HAP-1 (cell line): ENCODE data around the gene ITSN1.
"Not testable (repeated sequence)": the region's sequence is repeated elsewhere in the genome, so short reads cannot be mapped to it uniquely, and the experiment has no call there.

Experiments
- DNase-seq, 2 experiments: peaks; one replicate each; pipeline ENCODE4 v3.0.0-alpha.2; 2016 to 2020; ENCODE audit warnings: low spot score in 2 of 2
- H3K27me3 ChIP-seq: fragments of 250-450 bp; sonication (Bioruptor Pico); 2 replicates; pipeline ENCODE4 v1.5.1; 2020; ENCODE audit warnings: low read depth, mild to moderate bottlenecking, moderate library complexity
- H3K36me3 ChIP-seq: fragments of 250-450 bp; sonication (Bioruptor Pico); replicated peaks from 2 replicates; pipeline ENCODE4 v1.5.1; 2020; ENCODE audit warnings: mild to moderate bottlenecking
- H3K4me1 ChIP-seq: fragments of 250-450 bp; sonication (Bioruptor Pico); 2 replicates; pipeline ENCODE4 v1.5.1; 2020; ENCODE audit warnings: mild to moderate bottlenecking
- H3K4me3 ChIP-seq: fragments of 250-450 bp; sonication (Bioruptor Pico); 2 replicates; pipeline ENCODE4 v1.5.1; 2020; ENCODE audit warnings: mild to moderate bottlenecking, moderate library complexity
- H3K9me3 ChIP-seq: fragments of 250-450 bp; sonication (Bioruptor Pico); 2 replicates; pipeline ENCODE4 v1.5.1; 2020; ENCODE audit warnings: mild to moderate bottlenecking, moderate library complexity
- in situ Hi-C: fragments of 300-500 bp; cut with MboI; formaldehyde crosslinking; loops from 3 replicates; pipeline ENCODE4 v1.14.3; 2020; ENCODE audit warnings: low sequenced_read_pairs, inconsistent platforms, mixed read lengths

Gene ITSN1

DNA sequence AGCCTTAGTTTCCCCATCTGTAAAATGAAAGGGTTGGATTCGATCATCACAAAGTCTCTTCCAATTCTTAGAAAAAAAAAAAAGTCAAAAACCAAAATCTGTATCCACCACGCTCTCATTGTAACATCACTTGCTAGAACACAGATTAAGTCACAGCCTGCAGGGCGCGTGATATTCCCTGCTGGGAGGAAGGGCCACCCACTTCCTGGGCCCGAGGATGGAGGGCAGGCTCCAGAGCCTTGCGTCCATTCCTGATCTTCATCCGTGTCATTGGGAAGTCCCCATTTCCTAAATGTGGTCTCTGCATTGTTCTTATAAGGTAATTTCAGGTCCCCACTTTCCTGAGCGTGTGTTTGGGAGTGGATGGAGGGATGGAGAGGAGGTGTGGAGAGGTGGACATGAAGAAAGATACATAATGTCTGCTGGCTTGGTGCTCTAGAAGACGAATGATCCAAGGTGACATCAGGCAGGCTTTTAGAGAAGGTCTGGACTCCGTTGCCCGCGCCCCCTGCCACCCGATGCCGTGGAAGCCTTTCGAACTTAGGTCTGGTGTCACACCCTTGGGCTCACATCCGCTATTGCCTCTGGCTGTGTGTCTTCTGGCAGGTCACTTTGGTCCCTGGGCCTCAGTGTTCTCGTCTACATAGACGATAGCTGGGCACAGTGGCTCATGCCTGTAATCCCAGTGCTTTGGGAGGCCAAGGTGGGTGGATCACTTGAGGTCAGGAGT, 217.2 kb downstream of the ITSN1 start:
- in situ Hi-C loops = no loop called here
- Histone ChIP-seq H3K9me3 (no peaks in the 10 kb centered on the region), H3K4me3 (no peak overlapping the region), H3K27me3 (no peaks in the 10 kb centered on the region), H3K4me1 (no peaks in the 10 kb centered on the region), H3K36me3 (no peaks in the 10 kb centered on the region)
- DNase-seq = no peak

DNA sequence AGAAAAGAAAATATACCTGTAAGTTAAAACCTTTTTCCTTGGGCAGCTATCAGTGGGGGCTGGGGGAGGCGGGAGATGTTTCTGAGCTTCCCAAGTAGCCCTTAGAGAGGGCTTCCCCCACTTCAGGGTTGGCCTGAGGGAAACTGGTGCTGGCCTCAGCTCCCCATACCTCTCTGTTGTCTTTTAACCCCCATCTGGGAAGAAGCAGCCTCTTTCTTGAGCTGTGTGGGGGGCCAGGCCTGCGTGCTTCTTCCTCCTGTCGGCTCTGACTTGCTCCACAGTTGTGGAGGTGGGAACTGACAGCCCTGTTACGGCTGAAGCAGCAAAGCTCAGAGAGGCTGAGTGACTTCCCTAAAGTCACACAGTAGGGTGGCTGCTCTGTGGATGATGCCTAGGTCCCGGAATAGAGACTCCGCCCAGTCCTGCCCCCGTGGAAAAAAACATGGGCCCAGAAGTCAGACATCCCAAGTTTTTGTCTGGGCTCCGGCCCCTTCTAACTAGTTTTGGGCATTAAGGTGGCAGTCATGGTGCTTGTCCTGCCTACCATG, 218.1 kb downstream of the ITSN1 start:
- in situ Hi-C loops = no loop called here
- no peaks in the 10 kb centered on the region for H3K4me1 ChIP-seq
- no peaks in the 10 kb centered on the region for H3K36me3 ChIP-seq
- no peaks in the 10 kb centered on the region for H3K27me3 ChIP-seq
- H3K9me3 ChIP-seq = no peaks in the 10 kb centered on the region
- H3K4me3 ChIP-seq = no peak overlapping the region
- DNase-seq = no peak

DNA sequence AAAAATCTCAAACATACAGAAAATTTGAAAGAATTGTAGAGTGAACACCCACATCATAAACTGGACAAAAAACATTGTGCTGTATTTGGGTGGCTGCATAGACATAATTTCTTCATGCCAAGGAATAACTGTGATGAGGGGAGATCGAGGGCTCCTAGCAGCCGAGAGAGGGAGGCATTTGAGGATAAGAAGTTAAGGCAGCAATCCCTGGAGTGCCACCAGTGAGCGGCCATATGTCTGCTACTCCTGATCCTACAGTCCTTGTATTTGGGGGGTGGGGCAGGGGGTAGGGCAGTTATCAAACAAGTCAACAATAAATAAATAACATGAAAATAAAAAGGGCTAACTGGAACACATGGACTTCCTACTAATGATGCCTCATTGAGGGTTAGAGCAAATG, 218.8 kb downstream of the ITSN1 start:
- Histone ChIP-seq H3K36me3 (no peaks in the 10 kb centered on the region), H3K9me3 (no peaks in the 10 kb centered on the region), H3K27me3 (no peaks in the 10 kb centered on the region), H3K4me3 (no peak overlapping the region), H3K4me1 (no peaks in the 10 kb centered on the region)
- no peak for DNase-seq
- in situ Hi-C loops = no loop called here

DNA sequence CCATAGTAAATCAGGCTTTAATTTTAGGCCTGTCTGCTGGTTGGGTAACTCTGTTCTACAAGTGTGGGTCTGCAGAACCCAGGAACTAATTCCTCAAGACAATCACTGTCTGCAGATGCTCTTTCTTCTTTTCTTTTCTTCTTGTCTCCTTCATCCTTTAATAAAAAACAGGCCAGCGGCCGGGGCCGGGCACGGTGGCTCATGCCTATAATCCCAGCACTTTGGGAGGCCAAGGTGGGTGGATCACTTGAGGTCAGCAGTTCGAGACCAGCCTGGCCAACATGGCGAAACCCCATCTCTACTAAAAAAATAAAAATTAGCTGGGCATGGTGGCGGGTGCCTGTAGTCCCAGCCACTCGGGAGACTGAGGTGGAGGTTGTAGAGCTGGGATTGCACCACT, 220.9 kb downstream of the ITSN1 start:
- H3K4me1 ChIP-seq, H3K36me3 ChIP-seq, H3K4me3 ChIP-seq, H3K27me3 ChIP-seq, DNase-seq, in situ Hi-C loops, H3K9me3 ChIP-seq: not testable (repeated sequence)

DNA sequence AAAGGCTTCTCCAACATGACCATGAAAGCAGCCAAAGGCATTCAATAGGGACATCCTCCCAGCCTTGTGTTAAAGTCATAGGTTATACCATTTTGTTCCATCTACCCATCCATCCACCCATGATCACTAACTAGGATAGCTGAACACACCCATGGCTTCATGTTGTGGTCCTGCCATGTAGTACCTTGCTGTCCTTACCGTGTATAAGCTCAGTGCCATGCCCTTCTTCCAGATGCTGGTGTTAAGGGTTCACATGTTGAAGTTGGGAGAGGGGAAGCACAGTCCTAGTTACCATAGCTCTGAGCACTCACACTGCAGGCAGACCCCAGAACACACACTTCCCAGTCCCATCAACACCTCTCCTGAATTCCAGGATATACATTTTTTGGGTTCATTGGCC, 221.8 kb downstream of the ITSN1 start:
- in situ Hi-C loops = no loop called here

DNA sequence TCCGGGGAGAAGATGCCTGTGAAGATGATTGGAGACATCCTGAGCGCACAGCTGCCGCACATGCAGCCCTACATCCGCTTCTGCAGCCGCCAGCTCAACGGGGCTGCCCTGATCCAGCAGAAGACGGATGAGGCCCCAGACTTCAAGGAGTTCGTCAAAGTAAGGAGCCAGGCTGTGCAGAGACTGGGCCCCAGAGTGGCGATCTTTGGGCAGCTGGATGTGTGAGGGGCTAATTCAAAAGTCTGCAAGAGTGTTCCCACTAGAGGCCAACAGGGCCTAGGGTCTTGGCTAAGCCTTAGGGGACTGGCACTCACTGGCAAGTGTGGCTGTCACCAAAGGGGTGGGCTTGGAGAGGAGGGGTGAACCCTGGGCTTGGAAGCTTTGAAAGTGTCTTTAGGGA, 222.9 kb downstream of the ITSN1 start:
- Histone ChIP-seq H3K4me3 (no peak overlapping the region), H3K27me3 (no peaks in the 10 kb centered on the region), H3K9me3 (no peaks in the 10 kb centered on the region), H3K4me1 (no peaks in the 10 kb centered on the region; the same call in 1 of the 2 replicates), H3K36me3 (no peaks in the 10 kb centered on the region)
- DNase-seq = no peak
- in situ Hi-C loops = no loop called here

More for the DNA sequence above, 221.8 kb downstream of the ITSN1 start:
- Histone ChIP-seq H3K4me3 (no peak overlapping the region), H3K4me1 (no peaks in the 10 kb centered on the region), H3K9me3 (no peaks in the 10 kb centered on the region), H3K27me3 (no peaks in the 10 kb centered on the region), H3K36me3 (no peaks in the 10 kb centered on the region)
- DNase-seq = no peak

DNA sequence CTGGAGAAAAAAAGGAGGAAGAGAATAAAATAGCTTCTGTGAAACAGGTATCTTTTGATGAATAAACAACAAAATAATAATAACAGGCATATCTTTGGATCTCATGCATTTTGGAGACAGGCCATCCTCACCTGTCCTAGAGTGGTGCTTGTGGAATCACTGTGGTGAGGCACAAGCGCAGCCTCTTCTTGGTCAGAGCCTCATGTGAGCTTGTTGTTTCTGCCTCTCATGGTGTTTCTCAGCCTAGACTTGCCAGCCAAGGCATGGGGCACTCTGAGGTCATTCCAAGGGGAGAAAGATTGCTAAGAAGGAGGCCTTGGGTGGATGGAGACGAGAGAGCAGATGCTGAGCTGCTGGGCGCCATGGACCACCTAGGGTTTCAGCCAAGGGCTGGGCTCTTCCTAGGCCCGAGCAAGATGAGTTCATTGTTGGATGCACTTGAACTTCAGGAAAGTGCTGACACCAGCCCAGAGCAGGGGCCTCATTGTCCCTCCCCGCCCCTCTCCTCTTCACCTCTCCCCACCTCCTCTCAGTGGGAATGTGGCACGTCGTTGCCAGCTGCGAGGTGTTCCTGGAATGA, 223.8 kb downstream of the ITSN1 start:
- Histone ChIP-seq H3K9me3 (no peaks in the 10 kb centered on the region), H3K4me3 (no peak overlapping the region), H3K36me3 (no peaks in the 10 kb centered on the region), H3K27me3 (no peaks in the 10 kb centered on the region), H3K4me1 (no peaks in the 10 kb centered on the region; the same call in 1 of the 2 replicates)
- in situ Hi-C loops = no loop called here
- no peak for DNase-seq

DNA sequence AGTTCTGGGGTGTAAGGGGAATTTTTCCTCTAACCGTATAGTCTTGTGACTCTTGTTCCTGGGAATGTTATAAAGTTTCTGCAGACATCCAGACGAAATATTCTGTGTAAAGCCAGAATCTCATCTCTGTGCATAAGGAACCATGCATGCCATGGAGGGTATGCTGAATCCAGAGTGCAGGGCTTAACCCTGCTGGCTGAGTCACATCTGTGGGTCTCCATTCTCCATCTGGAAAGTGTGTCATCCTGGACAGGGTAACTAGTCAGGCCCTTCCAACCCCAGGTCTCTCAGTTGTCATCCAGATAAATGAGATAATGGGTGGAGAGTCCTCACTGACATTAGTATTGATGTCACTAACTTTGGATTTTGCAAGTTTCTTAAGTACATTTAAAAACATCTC, 224.5 kb downstream of the ITSN1 start:
- H3K4me1 ChIP-seq = no peaks in the 10 kb centered on the region; the same call in 1 of the 2 replicates
- no peak for DNase-seq
- H3K4me3 ChIP-seq = no peak overlapping the region
- in situ Hi-C loops = no loop called here
- no peaks in the 10 kb centered on the region for H3K9me3 ChIP-seq
- no peaks in the 10 kb centered on the region for H3K36me3 ChIP-seq
- H3K27me3 ChIP-seq = no peaks in the 10 kb centered on the region

DNA sequence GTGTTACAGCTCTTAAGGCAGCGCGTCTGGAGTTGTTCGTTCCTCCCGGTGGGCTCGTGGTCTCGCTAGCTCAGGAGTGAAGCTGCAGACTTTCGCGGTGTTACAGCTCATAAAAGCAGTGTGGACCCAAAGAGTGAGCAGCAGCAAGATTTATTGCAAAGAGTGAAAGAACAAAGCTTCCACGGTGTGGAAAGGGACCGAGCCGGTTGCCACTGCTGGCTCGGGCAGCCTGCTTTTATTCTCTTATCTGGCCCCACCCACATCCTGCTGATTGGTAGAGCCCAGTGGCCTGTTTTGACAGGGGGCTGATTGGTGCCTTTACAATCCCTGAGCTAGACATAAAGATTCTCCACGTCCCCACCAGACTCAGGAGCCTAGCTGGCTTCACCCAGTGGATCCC, 225.6 kb downstream of the ITSN1 start:
- H3K27me3 ChIP-seq, H3K4me1 ChIP-seq, H3K36me3 ChIP-seq, H3K9me3 ChIP-seq, DNase-seq, in situ Hi-C loops, H3K4me3 ChIP-seq: not testable (repeated sequence)

DNA sequence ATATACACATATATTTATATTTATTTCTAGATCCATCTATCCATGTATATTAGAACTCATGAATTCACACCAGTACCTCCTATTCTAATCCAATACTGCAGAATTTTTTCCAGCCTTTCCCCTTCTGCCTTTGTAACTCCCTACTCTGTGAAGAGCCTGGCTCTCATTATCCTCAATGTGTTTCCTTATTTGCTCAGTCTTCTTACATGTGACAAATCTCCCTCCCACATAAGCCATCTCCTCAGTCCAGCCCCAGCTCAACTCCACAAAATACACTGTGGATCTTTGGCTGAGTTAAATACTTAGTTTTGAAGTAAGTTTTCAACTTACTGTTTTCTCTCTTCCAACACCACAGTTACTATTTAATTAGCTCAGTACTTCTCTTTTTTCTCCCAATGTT, 227.6 kb downstream of the ITSN1 start:
- H3K4me1 ChIP-seq = no peaks in the 10 kb centered on the region; the same call in 1 of the 2 replicates
- H3K27me3 ChIP-seq = no peaks in the 10 kb centered on the region
- H3K4me3 ChIP-seq = no peak overlapping the region
- H3K36me3 ChIP-seq = no peaks in the 10 kb centered on the region
- DNase-seq = no peak
- no peaks in the 10 kb centered on the region for H3K9me3 ChIP-seq
- in situ Hi-C loops = no loop called here

DNA sequence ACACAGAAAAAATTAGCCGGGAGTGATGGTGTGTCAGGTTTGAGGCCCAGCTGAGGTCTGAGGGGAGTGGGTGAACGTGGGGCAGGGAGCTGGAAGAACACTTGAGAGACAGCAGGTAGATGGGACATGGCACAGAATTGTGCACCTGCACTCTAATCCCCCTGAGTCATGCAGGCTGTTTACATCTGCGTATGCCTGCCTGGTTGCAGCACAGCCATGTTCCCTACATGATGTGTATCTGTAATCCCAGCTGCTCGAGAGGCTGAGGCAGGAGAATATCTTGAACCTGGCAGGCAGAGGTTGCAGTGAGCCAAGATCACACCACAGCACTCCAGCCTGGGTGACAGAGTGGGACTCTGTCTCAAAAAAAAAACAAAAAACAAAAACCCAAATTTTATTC, 228.5 kb downstream of the ITSN1 start:
- H3K4me1 ChIP-seq = no peaks in the 10 kb centered on the region; the same call in 1 of the 2 replicates
- no peaks in the 10 kb centered on the region for H3K9me3 ChIP-seq
- H3K27me3 ChIP-seq = no peaks in the 10 kb centered on the region
- in situ Hi-C loops = no loop called here
- DNase-seq = no peak
- no peak overlapping the region for H3K4me3 ChIP-seq
- no peaks in the 10 kb centered on the region for H3K36me3 ChIP-seq

DNA sequence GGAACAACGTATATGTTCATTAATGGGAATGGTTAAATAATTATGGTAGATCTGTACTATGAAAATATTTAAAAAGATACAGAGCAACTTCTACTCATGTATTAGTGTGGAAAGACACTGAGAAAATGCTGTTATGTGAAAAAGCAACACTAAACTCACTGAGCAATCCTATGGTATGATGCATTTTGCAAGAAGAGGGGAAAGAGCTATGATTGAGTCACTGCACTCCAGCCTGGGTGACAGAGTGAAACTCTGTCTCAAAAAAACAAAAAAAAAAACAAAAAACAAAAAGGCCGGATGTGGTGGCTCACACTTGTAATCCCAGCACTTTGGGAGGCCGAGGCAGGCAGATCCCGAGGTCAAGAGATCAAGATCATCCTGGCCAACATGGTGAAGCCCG, 228.9 kb downstream of the ITSN1 start:
- DNase-seq = no peak
- Histone ChIP-seq H3K4me3 (no peak overlapping the region), H3K27me3 (no peaks in the 10 kb centered on the region), H3K9me3 (no peaks in the 10 kb centered on the region), H3K4me1 (no peaks in the 10 kb centered on the region; the same call in 1 of the 2 replicates), H3K36me3 (no peaks in the 10 kb centered on the region)
- in situ Hi-C loops = no loop called here

DNA sequence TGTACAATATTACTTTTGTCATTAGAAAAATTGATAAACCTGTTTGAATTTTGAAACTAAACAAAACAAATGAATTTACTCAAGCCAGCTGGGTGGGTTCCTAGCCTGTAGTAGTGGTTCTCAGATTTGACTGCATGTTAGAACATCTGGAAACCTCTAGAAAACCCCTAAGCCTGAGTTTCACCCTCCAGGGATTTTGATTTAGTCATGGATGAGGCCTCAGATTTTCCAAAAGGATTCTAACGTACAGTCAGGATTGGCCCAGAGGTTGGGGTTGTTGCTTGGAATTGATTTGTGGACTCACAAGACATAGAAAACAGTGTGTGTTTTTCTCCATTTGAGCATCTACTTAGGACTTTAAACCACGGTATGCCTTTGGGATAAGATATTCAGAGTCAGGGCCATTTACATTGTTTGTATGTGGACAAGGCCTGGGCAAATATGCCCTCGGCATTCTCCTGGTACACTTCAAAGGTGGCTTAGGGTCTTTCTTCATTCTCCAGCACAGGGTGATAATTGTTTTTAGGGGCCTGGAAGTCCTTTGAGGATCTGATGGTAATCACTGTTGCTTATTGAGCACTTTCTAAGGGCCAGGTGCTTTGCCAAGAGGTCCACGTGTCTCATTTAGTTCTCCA, 230.7 kb downstream of the ITSN1 start:
- H3K4me1 ChIP-seq = no peaks in the 10 kb centered on the region; the same call in 1 of the 2 replicates
- no peaks in the 10 kb centered on the region for H3K27me3 ChIP-seq
- in situ Hi-C loops = no loop called here
- H3K4me3 ChIP-seq = no peak overlapping the region
- H3K9me3 ChIP-seq = no peaks in the 10 kb centered on the region
- no peaks in the 10 kb centered on the region for H3K36me3 ChIP-seq
- no peak for DNase-seq

DNA sequence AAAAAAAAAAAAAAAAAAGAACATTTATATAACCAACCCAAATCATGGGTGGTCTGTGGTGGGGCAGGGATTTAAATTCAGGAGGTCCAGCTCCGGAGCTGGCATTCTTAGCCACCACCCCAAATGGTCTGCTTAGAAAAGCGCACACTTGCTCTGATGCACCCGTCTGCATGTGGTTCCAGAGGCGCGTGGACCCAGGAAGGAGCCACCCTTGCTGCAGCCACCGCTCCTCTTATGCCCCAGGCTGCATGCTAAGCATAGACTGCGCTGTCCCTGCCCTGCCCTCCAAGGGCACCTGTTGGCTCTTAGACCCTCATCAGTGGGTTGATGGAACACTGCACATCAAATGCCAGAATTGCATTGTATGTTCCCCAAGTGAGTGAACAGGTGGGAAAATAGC, 231.9 kb downstream of the ITSN1 start:
- H3K4me3 ChIP-seq = no peak overlapping the region

More for the DNA sequence above, 231.9 kb downstream of the ITSN1 start:
- DNase-seq = no peak
- Histone ChIP-seq H3K36me3 (no peaks in the 10 kb centered on the region), H3K27me3 (no peaks in the 10 kb centered on the region), H3K9me3 (no peaks in the 10 kb centered on the region), H3K4me1 (no peaks in the 10 kb centered on the region; the same call in 1 of the 2 replicates)
- in situ Hi-C loops = no loop called here
